HepG2 (cell line): Measurements from ENCODE around the gene FAM167B. TPM values are rescaled to one million over a fixed set of nuclear protein-coding genes. Genes with fewer than 3 reads are reported as not detected.

Source experiments
- ARNTL ChIP-seq: sonication (generic); formaldehyde crosslinking; IDR thresholded peaks from 2 replicates; pipeline ENCODE4 v1.4.0; 2020; ENCODE audit warnings: mild to moderate bottlenecking, missing genetic modification reagents
- FOXA3 ChIP-seq: IDR thresholded peaks from 2 replicates; pipeline ENCODE4 v1.6.1; 2016; ENCODE audit warnings: missing genetic modification reagents, missing compliant biosample characterization
- GTF2F1 ChIP-seq: fragments of 150-350 bp; IDR thresholded peaks from 2 replicates; pipeline ENCODE4 v1.6.1; 2014; ENCODE audit warnings: low read length
- HNRNPUL1 ChIP-seq: fragments of 200-400 bp; formaldehyde crosslinking; IDR thresholded peaks from 2 replicates; pipeline ENCODE4 v1.6.1; 2017; ENCODE audit warnings: low read depth, mild to moderate bottlenecking, low read length, moderate library complexity
- MTF1 ChIP-seq: sonication (generic); formaldehyde crosslinking; IDR thresholded peaks from 2 replicates; pipeline ENCODE4 v1.5.0; 2020; ENCODE audit warnings: missing genetic modification reagents
- NFIB ChIP-seq: sonication (generic); formaldehyde crosslinking; IDR thresholded peaks from 2 replicates; pipeline ENCODE4 v1.9.0; 2021; ENCODE audit warnings: missing genetic modification reagents, mild to moderate bottlenecking, borderline replicate concordance
- ZBTB42 ChIP-seq: sonication (generic); formaldehyde crosslinking; IDR thresholded peaks from 2 replicates; pipeline ENCODE4 v1.5.0; 2020; ENCODE audit warnings: mild to moderate bottlenecking, missing genetic modification reagents
- ZMYM3 ChIP-seq: sonication (generic); formaldehyde crosslinking; IDR thresholded peaks from 2 replicates; pipeline ENCODE4 v1.5.1; 2020; ENCODE audit warnings: mild to moderate bottlenecking, missing genetic modification reagents
- ZNF20 ChIP-seq: sonication (generic); formaldehyde crosslinking; IDR thresholded peaks from 2 replicates; pipeline ENCODE4 v1.4.0; 2020; ENCODE audit warnings: mild to moderate bottlenecking, moderate library complexity, missing genetic modification reagents
- ZNF335 ChIP-seq: sonication (generic); formaldehyde crosslinking; IDR thresholded peaks from 2 replicates; pipeline ENCODE4 v1.4.0; 2020; ENCODE audit warnings: missing genetic modification reagents
- ZNF557 ChIP-seq: sonication (generic); formaldehyde crosslinking; IDR thresholded peaks from 2 replicates; pipeline ENCODE4 v1.4.0; 2020; ENCODE audit warnings: missing genetic modification reagents
- ZNF768 ChIP-seq: sonication (generic); formaldehyde crosslinking; IDR thresholded peaks from 2 replicates; pipeline ENCODE4 v1.4.0; 2020; ENCODE audit warnings: missing genetic modification reagents
- polyA plus RNA-seq, 8 experiments: library from polyadenylated mRNA; depleted of rRNA in 3 of 8; stranded (reverse) in 7 of 8; unstranded in 1 of 8; fragments of >200 nt; fragmentation: Illumina TruSeq in 4 of 8; extraction: Trizol in 4 of 8; gene quantifications; 2 replicates each; pipeline versions ENCODE4 v1.2.1 to v1.2.3, GENCODE V29; 2011 to 2016; ENCODE audit warnings: low read depth in 4 of 8, missing spikeins in 1 of 8, mixed read lengths in 1 of 8; ENCODE audit not compliant: insufficient read depth in 1 of 8
- total RNA-seq, 5 experiments: library from RNA; depleted of rRNA; stranded (reverse); fragments of >200 nt; fragmentation: Illumina TruSeq; extraction: Trizol; gene quantifications; 2 replicates each; pipeline ENCODE4 v1.2.3, GENCODE V29; 2016; ENCODE audit warnings: low read depth in 1 of 5
- TF ChIP-seq, protein P1 (sequence below): conservative IDR thresholded peaks from 2 replicates; pipeline ENCODE4 v1.6.1; 2018; ENCODE audit warnings: missing genetic modification reagents
- TF ChIP-seq, protein P2 (sequence below): sonication (generic); formaldehyde crosslinking; IDR thresholded peaks from 2 replicates; pipeline ENCODE4 v1.4.0; 2020; ENCODE audit warnings: missing genetic modification reagents
- TF ChIP-seq, protein P3 (sequence below): sonication (generic); formaldehyde crosslinking; IDR thresholded peaks from 2 replicates; pipeline ENCODE4 v1.5.1; 2020; ENCODE audit warnings: mild to moderate bottlenecking, missing genetic modification reagents, moderate library complexity
- TF ChIP-seq, protein P4 (sequence below): IDR thresholded peaks from 2 replicates; pipeline ENCODE4 v1.6.1; 2018; ENCODE audit warnings: missing genetic modification reagents, mild to moderate bottlenecking, missing compliant biosample characterization
- TF ChIP-seq, protein P5 (sequence below): sonication (generic); formaldehyde crosslinking; IDR thresholded peaks from 2 replicates; pipeline ENCODE4 v1.8.0; 2022; ENCODE audit warnings: mild to moderate bottlenecking, missing genetic modification reagents; ENCODE audit not compliant: insufficient replicate concordance
- TF ChIP-seq, protein P6 (sequence below): IDR thresholded peaks from 2 replicates; pipeline ENCODE4 v1.6.1; 2016; ENCODE audit warnings: low read depth, borderline replicate concordance

Gene FAM167B
- total and polyA plus RNA-seq, 2 of the 13 experiments (the other 11 are each of a cell fraction or from before 2014, with no cell fraction given), result 0.15 to 0.70 TPM

DNA sequence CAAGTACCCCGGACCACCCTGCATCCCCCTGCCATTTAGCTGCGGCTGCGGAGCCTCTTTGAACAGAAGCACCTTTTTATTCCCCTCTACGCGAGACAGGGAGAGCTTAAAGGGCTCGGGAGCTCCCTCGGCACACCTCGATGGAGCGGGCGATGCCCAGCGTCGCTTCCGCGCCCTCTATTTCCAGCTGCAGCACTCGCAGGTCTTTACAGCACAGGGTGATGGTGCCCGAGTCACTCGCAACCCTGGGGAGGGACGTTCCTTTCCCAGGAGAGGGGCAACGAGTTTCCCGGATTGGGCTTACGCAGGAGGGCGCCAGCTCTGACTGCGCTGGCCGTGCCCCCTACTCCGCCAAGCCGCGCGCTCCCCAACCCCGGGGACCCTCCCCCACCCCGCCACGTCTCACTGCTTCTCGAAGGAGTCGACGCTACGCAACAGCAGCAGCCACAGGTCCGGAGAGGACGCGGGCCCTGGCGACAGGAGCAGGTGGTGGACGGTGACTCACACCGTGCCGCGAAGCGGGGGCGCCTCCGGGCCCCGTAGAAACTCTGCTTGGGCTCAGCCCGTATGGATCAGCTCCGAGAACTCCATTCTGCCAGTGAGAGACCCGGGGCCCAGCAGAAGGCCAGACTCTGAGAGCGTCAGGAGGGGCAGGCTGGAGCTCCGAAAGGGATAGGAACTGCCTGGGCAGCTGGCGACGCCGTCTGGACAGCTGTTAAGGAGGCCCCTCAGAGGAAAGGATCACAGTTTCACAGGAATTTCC is 5.8 kb upstream of the FAM167B start (continued):
- TF ChIP-seq ZMYM3 (CRISPR knock-in tag) (peak; percentile 14; the same call in 1 of the 2 replicates), ZNF557 (CRISPR knock-in tag) (no peak), NFIB (no peak), MTF1 (CRISPR knock-in tag) (no peak), ZNF768 (CRISPR knock-in tag) (no peak; the same call in 1 of the 2 replicates), ZBTB42 (CRISPR knock-in tag) (no peak), GTF2F1 (no peak), ARNTL (CRISPR knock-in tag) (peak; percentile 44; the same call in 1 of the 2 replicates), ZNF20 (CRISPR knock-in tag) (no peak), HNRNPUL1 (no peak), ZNF335 (CRISPR knock-in tag) (no peak), FOXA3 (CRISPR knock-in tag) (no peak)
- TF ChIP-seq, protein P1, sequence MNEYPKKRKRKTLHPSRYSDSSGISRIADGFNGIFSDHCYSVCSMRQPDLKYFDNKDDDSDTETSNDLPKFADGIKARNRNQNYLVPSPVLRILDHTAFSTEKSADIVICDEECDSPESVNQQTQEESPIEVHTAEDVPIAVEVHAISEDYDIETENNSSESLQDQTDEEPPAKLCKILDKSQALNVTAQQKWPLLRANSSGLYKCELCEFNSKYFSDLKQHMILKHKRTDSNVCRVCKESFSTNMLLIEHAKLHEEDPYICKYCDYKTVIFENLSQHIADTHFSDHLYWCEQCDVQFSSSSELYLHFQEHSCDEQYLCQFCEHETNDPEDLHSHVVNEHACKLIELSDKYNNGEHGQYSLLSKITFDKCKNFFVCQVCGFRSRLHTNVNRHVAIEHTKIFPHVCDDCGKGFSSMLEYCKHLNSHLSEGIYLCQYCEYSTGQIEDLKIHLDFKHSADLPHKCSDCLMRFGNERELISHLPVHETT, result no peak
- TF ChIP-seq, protein P2, sequence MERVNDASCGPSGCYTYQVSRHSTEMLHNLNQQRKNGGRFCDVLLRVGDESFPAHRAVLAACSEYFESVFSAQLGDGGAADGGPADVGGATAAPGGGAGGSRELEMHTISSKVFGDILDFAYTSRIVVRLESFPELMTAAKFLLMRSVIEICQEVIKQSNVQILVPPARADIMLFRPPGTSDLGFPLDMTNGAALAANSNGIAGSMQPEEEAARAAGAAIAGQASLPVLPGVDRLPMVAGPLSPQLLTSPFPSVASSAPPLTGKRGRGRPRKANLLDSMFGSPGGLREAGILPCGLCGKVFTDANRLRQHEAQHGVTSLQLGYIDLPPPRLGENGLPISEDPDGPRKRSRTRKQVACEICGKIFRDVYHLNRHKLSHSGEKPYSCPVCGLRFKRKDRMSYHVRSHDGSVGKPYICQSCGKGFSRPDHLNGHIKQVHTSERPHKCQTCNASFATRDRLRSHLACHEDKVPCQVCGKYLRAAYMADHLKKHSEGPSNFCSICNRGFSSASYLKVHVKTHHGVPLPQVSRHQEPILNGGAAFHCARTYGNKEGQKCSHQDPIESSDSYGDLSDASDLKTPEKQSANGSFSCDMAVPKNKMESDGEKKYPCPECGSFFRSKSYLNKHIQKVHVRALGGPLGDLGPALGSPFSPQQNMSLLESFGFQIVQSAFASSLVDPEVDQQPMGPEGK (CRISPR knock-in tag), result peak; percentile 45; the same call in 1 of the 2 replicates
- TF ChIP-seq, protein P3, sequence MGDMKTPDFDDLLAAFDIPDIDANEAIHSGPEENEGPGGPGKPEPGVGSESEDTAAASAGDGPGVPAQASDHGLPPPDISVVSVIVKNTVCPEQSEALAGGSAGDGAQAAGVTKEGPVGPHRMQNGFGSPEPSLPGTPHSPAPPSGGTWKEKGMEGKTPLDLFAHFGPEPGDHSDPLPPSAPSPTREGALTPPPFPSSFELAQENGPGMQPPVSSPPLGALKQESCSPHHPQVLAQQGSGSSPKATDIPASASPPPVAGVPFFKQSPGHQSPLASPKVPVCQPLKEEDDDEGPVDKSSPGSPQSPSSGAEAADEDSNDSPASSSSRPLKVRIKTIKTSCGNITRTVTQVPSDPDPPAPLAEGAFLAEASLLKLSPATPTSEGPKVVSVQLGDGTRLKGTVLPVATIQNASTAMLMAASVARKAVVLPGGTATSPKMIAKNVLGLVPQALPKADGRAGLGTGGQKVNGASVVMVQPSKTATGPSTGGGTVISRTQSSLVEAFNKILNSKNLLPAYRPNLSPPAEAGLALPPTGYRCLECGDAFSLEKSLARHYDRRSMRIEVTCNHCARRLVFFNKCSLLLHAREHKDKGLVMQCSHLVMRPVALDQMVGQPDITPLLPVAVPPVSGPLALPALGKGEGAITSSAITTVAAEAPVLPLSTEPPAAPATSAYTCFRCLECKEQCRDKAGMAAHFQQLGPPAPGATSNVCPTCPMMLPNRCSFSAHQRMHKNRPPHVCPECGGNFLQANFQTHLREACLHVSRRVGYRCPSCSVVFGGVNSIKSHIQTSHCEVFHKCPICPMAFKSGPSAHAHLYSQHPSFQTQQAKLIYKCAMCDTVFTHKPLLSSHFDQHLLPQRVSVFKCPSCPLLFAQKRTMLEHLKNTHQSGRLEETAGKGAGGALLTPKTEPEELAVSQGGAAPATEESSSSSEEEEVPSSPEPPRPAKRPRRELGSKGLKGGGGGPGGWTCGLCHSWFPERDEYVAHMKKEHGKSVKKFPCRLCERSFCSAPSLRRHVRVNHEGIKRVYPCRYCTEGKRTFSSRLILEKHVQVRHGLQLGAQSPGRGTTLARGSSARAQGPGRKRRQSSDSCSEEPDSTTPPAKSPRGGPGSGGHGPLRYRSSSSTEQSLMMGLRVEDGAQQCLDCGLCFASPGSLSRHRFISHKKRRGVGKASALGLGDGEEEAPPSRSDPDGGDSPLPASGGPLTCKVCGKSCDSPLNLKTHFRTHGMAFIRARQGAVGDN, result peak; percentile 98
- TF ChIP-seq, protein P4, sequence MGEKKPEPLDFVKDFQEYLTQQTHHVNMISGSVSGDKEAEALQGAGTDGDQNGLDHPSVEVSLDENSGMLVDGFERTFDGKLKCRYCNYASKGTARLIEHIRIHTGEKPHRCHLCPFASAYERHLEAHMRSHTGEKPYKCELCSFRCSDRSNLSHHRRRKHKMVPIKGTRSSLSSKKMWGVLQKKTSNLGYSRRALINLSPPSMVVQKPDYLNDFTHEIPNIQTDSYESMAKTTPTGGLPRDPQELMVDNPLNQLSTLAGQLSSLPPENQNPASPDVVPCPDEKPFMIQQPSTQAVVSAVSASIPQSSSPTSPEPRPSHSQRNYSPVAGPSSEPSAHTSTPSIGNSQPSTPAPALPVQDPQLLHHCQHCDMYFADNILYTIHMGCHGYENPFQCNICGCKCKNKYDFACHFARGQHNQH (CRISPR knock-in tag), result 0 out of 2 replicates have a peak, but pooled peaks have one; percentile 51
- TF ChIP-seq, protein P5, sequence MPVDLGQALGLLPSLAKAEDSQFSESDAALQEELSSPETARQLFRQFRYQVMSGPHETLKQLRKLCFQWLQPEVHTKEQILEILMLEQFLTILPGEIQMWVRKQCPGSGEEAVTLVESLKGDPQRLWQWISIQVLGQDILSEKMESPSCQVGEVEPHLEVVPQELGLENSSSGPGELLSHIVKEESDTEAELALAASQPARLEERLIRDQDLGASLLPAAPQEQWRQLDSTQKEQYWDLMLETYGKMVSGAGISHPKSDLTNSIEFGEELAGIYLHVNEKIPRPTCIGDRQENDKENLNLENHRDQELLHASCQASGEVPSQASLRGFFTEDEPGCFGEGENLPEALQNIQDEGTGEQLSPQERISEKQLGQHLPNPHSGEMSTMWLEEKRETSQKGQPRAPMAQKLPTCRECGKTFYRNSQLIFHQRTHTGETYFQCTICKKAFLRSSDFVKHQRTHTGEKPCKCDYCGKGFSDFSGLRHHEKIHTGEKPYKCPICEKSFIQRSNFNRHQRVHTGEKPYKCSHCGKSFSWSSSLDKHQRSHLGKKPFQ (CRISPR knock-in tag), result peak; percentile 92
- TF ChIP-seq, protein P6, sequence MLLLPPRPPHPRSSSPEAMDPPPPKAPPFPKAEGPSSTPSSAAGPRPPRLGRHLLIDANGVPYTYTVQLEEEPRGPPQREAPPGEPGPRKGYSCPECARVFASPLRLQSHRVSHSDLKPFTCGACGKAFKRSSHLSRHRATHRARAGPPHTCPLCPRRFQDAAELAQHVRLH (CRISPR knock-in tag), result no peak
